Measurements from ENCODE around the gene FGF22.

GRCh38 chr19:593505-593904, 46.2 kb upstream of the FGF22 start:
- TF ChIP-seq CTCF (IDR thresholded peaks at IDR 0.05): no peak
- TF ChIP-seq POLR2A (IDR thresholded peaks at IDR 0.05): no peak

Measured in breast epithelium (tissue), 3 donors.